ENCODE results near the gene MPL. TPM values are rescaled to one million over a fixed set of nuclear protein-coding genes. Genes with fewer than 3 reads are reported as not detected.

MPL gene
- total and polyA plus RNA-seq, 2 experiments from 2014 or later: not detected

- no peak for TF ChIP-seq EZH2 (IDR thresholded peaks at IDR 0.05; ENCODE audit: insufficient read depth, poor library complexity, severe bottlenecking)
- no peak for TF ChIP-seq EZH2phosphoT487 (IDR thresholded peaks at IDR 0.05; ENCODE audit: insufficient read depth, low read depth)
- no peak for DNase-seq
- in situ Hi-C loops (cut with MboI): no loop called here
- peaks cover 11% of the 10 kb centered on the region; the same call in 1 of the 2 replicates for H3K4me1 ChIP-seq (ENCODE audit: insufficient read depth)
- H3K27me3 ChIP-seq (replicated peaks; ENCODE audit: insufficient read depth): no peaks in the 10 kb centered on the region
- peaks cover 10% of the 10 kb centered on the region for H3F3A ChIP-seq (ENCODE audit: insufficient read depth)
- no peaks in the 10 kb centered on the region for H3K36me3 ChIP-seq (ENCODE audit: low read depth)
- H3K4me2 ChIP-seq (ENCODE audit: unreplicated experiment): no peak overlapping the region
- WGBS, 2 experiments (ENCODE audit: low coverage in 1 of 2, low lambda C conversion rate in 2 of 2, missing lambda C conversion rate in 2 of 2): 95 to 96% methylated on average over 10 of the region's 10 CpGs
- no peaks in the 10 kb centered on the region for H4K20me1 ChIP-seq (ENCODE audit: insufficient read depth)
- no peak overlapping the region for H2AFZ ChIP-seq
- no peaks in the 10 kb centered on the region for H3K79me2 ChIP-seq (ENCODE audit: insufficient read depth)
- H3K9ac ChIP-seq: no peak overlapping the region
- H3K9me2 ChIP-seq (ENCODE audit: insufficient read depth): no peaks in the 10 kb centered on the region
- H3K9me3 ChIP-seq (ENCODE audit: low read depth): no peaks in the 10 kb centered on the region
- H3K4me3 ChIP-seq: no peak overlapping the region
- H3K27ac ChIP-seq: no peak overlapping the region
Measured at GRCh38 chr1:43351421-43352350, 14.1 kb downstream of the MPL start.

DNA sequence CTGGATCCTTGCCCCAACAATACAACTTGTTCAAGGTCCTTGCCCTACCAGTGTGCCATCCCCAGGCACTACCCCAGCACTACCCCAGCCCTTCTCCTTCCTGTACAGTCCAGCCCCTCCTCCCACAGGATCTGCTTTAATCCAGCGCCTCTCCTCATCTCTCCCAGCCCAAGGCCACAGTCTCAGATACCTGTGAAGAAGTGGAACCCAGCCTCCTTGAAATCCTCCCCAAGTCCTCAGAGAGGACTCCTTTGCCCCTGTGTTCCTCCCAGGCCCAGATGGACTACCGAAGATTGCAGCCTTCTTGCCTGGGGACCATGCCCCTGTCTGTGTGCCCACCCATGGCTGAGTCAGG, 14.7 kb downstream of the MPL start:
- Histone ChIP-seq H2AFZ (no peak overlapping the region), H3K9me3 (ENCODE audit: low read depth) (no peaks in the 10 kb centered on the region), H3K27me3 (replicated peaks; ENCODE audit: insufficient read depth) (no peaks in the 10 kb centered on the region), H3K9me2 (ENCODE audit: insufficient read depth) (no peaks in the 10 kb centered on the region), H3K9ac (no peak overlapping the region), H3F3A (ENCODE audit: insufficient read depth) (peaks cover 9% of the 10 kb centered on the region), H4K20me1 (ENCODE audit: insufficient read depth) (no peaks in the 10 kb centered on the region), H3K79me2 (ENCODE audit: insufficient read depth) (no peaks in the 10 kb centered on the region), H3K36me3 (ENCODE audit: low read depth) (no peaks in the 10 kb centered on the region), H3K27ac (no peak overlapping the region), H3K4me1 (ENCODE audit: insufficient read depth) (peaks cover 11% of the 10 kb centered on the region; the same call in 1 of the 2 replicates), H3K4me3 (no peak overlapping the region), H3K4me2 (ENCODE audit: unreplicated experiment) (no peak overlapping the region)
- in situ Hi-C loops (cut with MboI): no loop called here
- DNase-seq: no peak
- TF ChIP-seq EZH2phosphoT487 (IDR thresholded peaks at IDR 0.05; ENCODE audit: insufficient read depth, low read depth) (no peak), EZH2 (IDR thresholded peaks at IDR 0.05; ENCODE audit: insufficient read depth, poor library complexity, severe bottlenecking) (no peak)
- WGBS, 2 experiments (ENCODE audit: low coverage in 1 of 2, low lambda C conversion rate in 2 of 2, missing lambda C conversion rate in 2 of 2): 99 to 100% methylated on average over 2 of the region's 2 CpGs

- Histone ChIP-seq H3K4me3 (no peak overlapping the region), H3K36me3 (ENCODE audit: low read depth) (no peaks in the 10 kb centered on the region), H3K27me3 (replicated peaks; ENCODE audit: insufficient read depth) (no peaks in the 10 kb centered on the region), H2AFZ (no peak overlapping the region), H3K4me2 (ENCODE audit: unreplicated experiment) (no peak overlapping the region), H3K4me1 (ENCODE audit: insufficient read depth) (peaks cover 14% of the 10 kb centered on the region), H3K79me2 (ENCODE audit: insufficient read depth) (no peaks in the 10 kb centered on the region), H4K20me1 (ENCODE audit: insufficient read depth) (no peaks in the 10 kb centered on the region), H3K9me2 (ENCODE audit: insufficient read depth) (no peaks in the 10 kb centered on the region), H3K9me3 (ENCODE audit: low read depth) (no peaks in the 10 kb centered on the region), H3K27ac (no peak overlapping the region), H3F3A (ENCODE audit: insufficient read depth) (peaks cover 6% of the 10 kb centered on the region), H3K9ac (no peak overlapping the region)
- TF ChIP-seq EZH2phosphoT487 (IDR thresholded peaks at IDR 0.05; ENCODE audit: insufficient read depth, low read depth) (no peak), EZH2 (IDR thresholded peaks at IDR 0.05; ENCODE audit: insufficient read depth, poor library complexity, severe bottlenecking) (no peak)
- DNase-seq: no peak
- in situ Hi-C loops (cut with MboI): no loop called here
- WGBS, 2 experiments (ENCODE audit: low coverage in 1 of 2, low lambda C conversion rate in 2 of 2, missing lambda C conversion rate in 2 of 2): 59 to 61% methylated on average over 3 of the region's 3 CpGs
Measured at GRCh38 chr1:43352881-43353280, 15.3 kb downstream of the MPL start.

DNA sequence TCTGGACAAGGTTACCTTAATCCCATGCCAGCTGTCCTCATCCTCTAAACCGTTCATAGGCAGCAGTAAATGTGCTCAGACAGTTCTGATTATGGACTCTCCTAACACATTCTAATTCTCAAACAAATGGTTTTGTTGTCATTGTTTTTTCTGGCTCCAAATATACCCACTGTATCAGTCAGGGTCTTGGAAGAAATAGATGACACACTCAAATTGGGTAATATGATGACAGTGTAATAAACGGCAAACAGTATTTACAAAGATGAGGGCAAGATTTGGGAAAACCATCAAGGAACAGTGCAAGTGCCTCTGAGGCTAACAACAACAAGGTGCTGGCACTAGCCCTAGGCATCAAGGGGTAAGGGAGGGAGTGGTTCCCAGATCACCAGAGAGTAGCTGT, 16.9 kb downstream of the MPL start:
- Histone ChIP-seq H3K9ac (no peak overlapping the region), H3K9me2 (ENCODE audit: insufficient read depth) (no peaks in the 10 kb centered on the region), H3K4me2 (ENCODE audit: unreplicated experiment) (no peak overlapping the region), H3K27ac (no peak overlapping the region), H4K20me1 (ENCODE audit: insufficient read depth) (no peaks in the 10 kb centered on the region), H3K79me2 (ENCODE audit: insufficient read depth) (0 out of 2 replicates have a peak, but pooled peaks cover 7% of the 10 kb centered on the region), H2AFZ (no peak overlapping the region), H3K9me3 (ENCODE audit: low read depth) (no peaks in the 10 kb centered on the region), H3F3A (ENCODE audit: insufficient read depth) (peaks cover 13% of the 10 kb centered on the region), H3K27me3 (replicated peaks; ENCODE audit: insufficient read depth) (no peaks in the 10 kb centered on the region), H3K4me1 (ENCODE audit: insufficient read depth) (peaks cover 14% of the 10 kb centered on the region), H3K4me3 (no peak overlapping the region), H3K36me3 (ENCODE audit: low read depth) (no peaks in the 10 kb centered on the region)
- WGBS, 2 experiments (ENCODE audit: low coverage in 1 of 2, low lambda C conversion rate in 2 of 2, missing lambda C conversion rate in 2 of 2): 71 to 80% methylated on average over 2 of the region's 2 CpGs
- no peak for DNase-seq
- TF ChIP-seq EZH2 (IDR thresholded peaks at IDR 0.05; ENCODE audit: insufficient read depth, poor library complexity, severe bottlenecking) (no peak), EZH2phosphoT487 (IDR thresholded peaks at IDR 0.05; ENCODE audit: insufficient read depth, low read depth) (no peak)
- in situ Hi-C loops (cut with MboI): no loop called here

Measured in GM23248 (cell line).